ENCODE measurements around the gene LCN15. TPM values are rescaled to one million over a fixed set of nuclear protein-coding genes. Genes with fewer than 3 reads are reported as not detected.
"Not testable (repeated sequence)": the region's sequence is repeated elsewhere in the genome, so short reads cannot be mapped to it uniquely, and the experiment has no call there.

LCN15 gene
- total RNA-seq, 2 experiments from 2014 or later = not detected

- H3K36me3 Mint-ChIP-seq (ENCODE audit: low read depth); H3K27ac Mint-ChIP-seq; H3K9me3 Mint-ChIP-seq (ENCODE audit: low read depth); POLR2A ChIA-PET; DNase-seq; H3K27me3 Mint-ChIP-seq; ATAC-seq; H3K4me3 Mint-ChIP-seq: not testable (repeated sequence)
- CTCF ChIA-PET = interaction anchor here (0.6 to 1.5 kb wide), 2 partner anchors 11 to 70 kb away, joined by 3 to 5 read pairs; no protein-coding TSS in a partner anchor
- intact Hi-C loops (cut with DNase I, micrococcal nuclease) = loop anchor here in 1 of 2 experiments (10.0 kb wide), 1 partner anchor 688 kb away; the partner anchor contains the start of gene TMEM250
- peaks cover 22% of the 10 kb centered on the region for H3K4me1 Mint-ChIP-seq
These were observed 38.8 kb upstream of the LCN15 start for GRCh38 chr9:136803009-136803550.

GRCh38 chr9:136802321-136802720 is 38.0 kb upstream of the LCN15 start:
- no peaks in the 10 kb centered on the region for H3K9me3 Mint-ChIP-seq (ENCODE audit: low read depth)
- ChIA-PET POLR2A (no interaction called here), CTCF (interaction anchor here (0.6 to 1.5 kb wide), 4 partner anchors 10 to 805 kb away, joined by 3 to 5 read pairs (median 3); no protein-coding TSS in a partner anchor)
- peaks cover 4% of the 10 kb centered on the region for H3K27me3 Mint-ChIP-seq
- H3K36me3 Mint-ChIP-seq (ENCODE audit: low read depth) = peaks cover 2% of the 10 kb centered on the region
- no peak overlapping the region for H3K27ac Mint-ChIP-seq
- no peak overlapping the region for H3K4me3 Mint-ChIP-seq
- ATAC-seq (no peak), DNase-seq (no peak)
- intact Hi-C loops (cut with DNase I, micrococcal nuclease) = loop anchor here in 1 of 2 experiments (10.0 kb wide), 1 partner anchor 688 kb away; the partner anchor contains the start of gene TMEM250
- H3K4me1 Mint-ChIP-seq = peaks cover 22% of the 10 kb centered on the region

DNA sequence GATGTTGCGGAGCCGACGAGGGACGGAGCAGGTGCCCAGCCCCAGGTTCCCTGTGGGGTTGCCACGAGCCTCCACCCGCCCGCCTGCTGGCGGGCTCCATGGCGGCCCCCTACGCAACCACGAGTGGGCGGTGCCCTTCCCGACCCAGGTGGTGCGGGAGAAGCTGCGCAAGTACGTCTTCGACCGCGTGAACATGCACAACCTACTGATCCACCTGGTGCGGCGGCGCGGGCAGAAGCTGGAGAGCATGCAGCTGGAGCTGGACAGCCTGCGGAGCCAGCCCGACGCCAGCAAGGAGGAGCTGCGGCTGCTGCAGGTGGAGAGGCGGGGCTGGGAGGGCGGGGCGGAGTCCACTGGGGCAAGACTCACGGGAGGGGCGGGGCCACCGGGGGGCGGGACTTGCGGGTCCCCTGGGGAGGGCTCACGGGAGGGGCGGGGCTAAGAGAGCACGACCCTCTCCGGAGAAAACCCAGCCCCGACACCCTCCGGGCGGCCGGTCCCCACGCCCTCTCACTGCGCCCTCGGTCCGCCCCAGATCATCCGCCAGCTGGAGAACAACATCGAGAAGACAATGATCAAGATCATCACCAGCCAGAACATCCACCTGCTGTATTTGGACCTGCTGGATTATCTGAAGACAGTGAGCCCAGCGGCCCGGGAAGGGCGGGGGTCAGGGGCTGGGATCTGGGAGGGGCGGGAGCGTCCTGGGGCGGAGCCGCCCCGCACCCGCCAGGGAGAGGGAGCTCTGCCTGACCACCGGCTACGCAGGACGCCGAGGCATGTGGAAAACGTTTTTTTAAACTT is 35.7 kb upstream of the LCN15 start:
- no peaks in the 10 kb centered on the region for H3K9me3 Mint-ChIP-seq (ENCODE audit: low read depth)
- no peaks in the 10 kb centered on the region for H3K36me3 Mint-ChIP-seq (ENCODE audit: low read depth)
- ATAC-seq (peak; percentile 79), DNase-seq (peak; percentile 95)
- ChIA-PET CTCF (interaction anchor here (0.6 to 0.9 kb wide), 8 partner anchors 12 to 269 kb away, joined by 3 to 5 read pairs (median 3); no protein-coding TSS in a partner anchor), POLR2A (interaction anchor here (1.0 kb wide), 1 partner anchor 9 kb away, joined by 3 read pairs; the partner anchor contains the start of gene TMEM141)
- H3K4me1 Mint-ChIP-seq = peaks cover 21% of the 10 kb centered on the region
- H3K27ac Mint-ChIP-seq = no peak overlapping the region
- intact Hi-C loops (cut with DNase I, micrococcal nuclease) = loop anchor here (1.0 to 10.0 kb wide), 6 partner anchors 9 to 685 kb away; partner anchors contain the start of genes TMEM141 (in 2 of the 2), PHPT1 (in 1 of the 2), QSOX2 (in 1 of the 2) and TMEM250 (in 1 of the 2)
- peaks cover 4% of the 10 kb centered on the region for H3K27me3 Mint-ChIP-seq
- H3K4me3 Mint-ChIP-seq = peak overlapping the region; percentile 72

- peaks cover 21% of the 10 kb centered on the region for H3K4me1 Mint-ChIP-seq
- peak overlapping the region; percentile 72 for H3K4me3 Mint-ChIP-seq
- DNase-seq (peak; percentile 22), ATAC-seq (no peak)
- ChIA-PET CTCF (interaction anchor here (0.6 kb wide), 1 partner anchor 99 kb away, joined by 3 read pairs; no protein-coding TSS in a partner anchor), POLR2A (no interaction called here)
- H3K9me3 Mint-ChIP-seq (ENCODE audit: low read depth) = no peaks in the 10 kb centered on the region
- H3K36me3 Mint-ChIP-seq (ENCODE audit: low read depth) = no peaks in the 10 kb centered on the region
- intact Hi-C loops (cut with DNase I, micrococcal nuclease) = loop anchor here in 1 of 2 experiments (10.0 kb wide), 1 partner anchor 554 kb away; the partner anchor contains the start of gene QSOX2
- H3K27me3 Mint-ChIP-seq = peaks cover 4% of the 10 kb centered on the region
- H3K27ac Mint-ChIP-seq = no peak overlapping the region
These were observed 34.9 kb upstream of the LCN15 start for GRCh38 chr9:136799079-136799853.

DNA sequence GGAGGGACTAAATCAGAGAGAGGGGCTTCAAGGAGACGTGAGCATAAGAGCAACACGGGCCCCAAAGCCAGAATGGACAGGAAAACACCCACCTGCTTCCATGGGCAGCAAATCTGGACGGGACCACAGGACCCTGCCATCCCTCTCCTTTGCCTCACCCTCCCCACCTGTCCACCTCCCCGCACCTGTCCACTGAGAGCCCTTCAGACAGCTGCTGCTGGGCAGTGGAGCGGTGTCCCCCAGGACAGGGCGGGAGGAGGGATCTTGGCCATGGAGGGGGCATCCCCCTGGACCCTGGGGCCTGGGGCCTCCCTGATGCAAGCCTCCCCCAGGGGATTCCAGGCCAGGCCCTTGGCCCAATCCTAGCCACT is 34.4 kb upstream of the LCN15 start:
- intact Hi-C loops (cut with DNase I, micrococcal nuclease) = loop anchor here in 1 of 2 experiments (10.0 kb wide), 1 partner anchor 554 kb away; the partner anchor contains the start of gene QSOX2
- DNase-seq (no peak), ATAC-seq (no peak)
- Mint-ChIP-seq H3K27me3 (peaks cover 4% of the 10 kb centered on the region), H3K27ac (no peak overlapping the region), H3K4me1 (peaks cover 21% of the 10 kb centered on the region), H3K9me3 (ENCODE audit: low read depth) (no peaks in the 10 kb centered on the region), H3K4me3 (no peak overlapping the region), H3K36me3 (ENCODE audit: low read depth) (no peaks in the 10 kb centered on the region)
- ChIA-PET POLR2A (no interaction called here), CTCF (no interaction called here)

- intact Hi-C loops (cut with DNase I, micrococcal nuclease) = loop anchor here in 1 of 2 experiments (10.0 kb wide), 1 partner anchor 552 kb away; the partner anchor contains the start of gene QSOX2
- H3K36me3 Mint-ChIP-seq (ENCODE audit: low read depth); H3K9me3 Mint-ChIP-seq (ENCODE audit: low read depth); H3K27me3 Mint-ChIP-seq; H3K4me3 Mint-ChIP-seq; ATAC-seq; POLR2A ChIA-PET; H3K27ac Mint-ChIP-seq; CTCF ChIA-PET; DNase-seq: not testable (repeated sequence)
- peaks cover 27% of the 10 kb centered on the region for H3K4me1 Mint-ChIP-seq
These were observed 32.5 kb upstream of the LCN15 start for GRCh38 chr9:136796775-136797347.

DNA sequence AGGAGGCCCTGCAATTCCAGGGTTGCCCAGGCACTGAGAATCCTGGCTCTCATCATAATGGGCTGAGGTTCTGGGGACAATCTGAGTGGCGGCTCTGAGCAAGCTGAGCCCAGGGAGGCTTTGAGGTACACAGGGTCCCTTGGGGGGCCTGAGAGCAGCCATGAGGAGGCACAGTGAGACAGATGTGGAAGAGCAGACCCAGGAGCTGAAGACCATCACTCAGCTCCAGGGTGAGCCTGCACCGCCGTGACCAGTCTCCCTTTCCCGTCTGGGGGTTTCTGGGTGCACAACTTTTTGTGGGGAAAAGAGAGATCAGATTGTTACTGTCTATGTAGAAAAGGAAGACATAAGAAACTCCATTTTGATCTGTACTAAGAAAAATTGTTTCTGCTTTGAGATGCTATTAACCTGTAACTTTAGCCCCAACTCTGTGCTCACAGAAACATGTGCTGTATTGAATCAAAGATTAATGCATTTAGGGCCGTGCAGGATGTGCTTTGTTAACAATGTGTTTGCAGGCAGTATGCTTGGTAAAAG is 32.0 kb upstream of the LCN15 start, which contains the start of gene CCDC183:
CCDC183 (plus strand) TSS at position 101 of the 537 bp plus-strand sequence; CDS start at position 161, 60 bp downstream.
- intact Hi-C loops (cut with DNase I, micrococcal nuclease) = loop anchor here in 1 of 2 experiments (10.0 kb wide), 1 partner anchor 552 kb away; the partner anchor contains the start of gene QSOX2
- POLR2A ChIA-PET = no interaction called here
- no peak within 1 kb of the TSS for H3K27ac Mint-ChIP-seq
- no peaks in the 10 kb centered on the region for H3K36me3 Mint-ChIP-seq (ENCODE audit: low read depth)
- peaks cover 26% of the 10 kb centered on the region for H3K4me1 Mint-ChIP-seq
- H3K27me3 Mint-ChIP-seq = peaks cover 1% of the 10 kb centered on the region
- ATAC-seq = no peak
- H3K9me3 Mint-ChIP-seq (ENCODE audit: low read depth) = no peaks in the 10 kb centered on the region
- no peak within 1 kb of the TSS for H3K4me3 Mint-ChIP-seq
- CTCF ChIA-PET = no interaction called here
- no peak for DNase-seq

DNA sequence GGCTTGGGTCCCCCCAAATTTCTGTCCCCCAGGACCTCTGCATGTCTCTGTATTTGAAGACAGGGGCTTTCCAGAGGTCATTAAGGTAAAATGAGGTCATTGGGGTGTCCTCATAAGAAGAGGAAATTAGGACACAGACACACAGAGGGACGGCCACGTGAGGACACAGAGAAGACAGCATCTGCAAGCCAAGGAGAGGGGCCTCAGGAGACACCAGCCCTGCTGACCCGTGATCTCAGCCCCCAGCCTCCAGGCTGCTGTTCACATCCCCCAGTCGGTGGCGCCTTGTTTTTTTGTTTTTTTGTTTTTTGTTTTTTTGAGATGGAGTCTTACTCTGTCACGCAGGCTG is 30.7 kb upstream of the LCN15 start:
- H3K4me3 Mint-ChIP-seq = no peak overlapping the region
- intact Hi-C loops (cut with DNase I, micrococcal nuclease) = loop anchor here (5.0 to 10.0 kb wide), 3 partner anchors 92 to 550 kb away; partner anchors contain the start of genes QSOX2 (in 1 of the 2) and TRAF2 (in 1 of the 2)
- H3K4me1 Mint-ChIP-seq = peaks cover 19% of the 10 kb centered on the region
- ChIA-PET POLR2A (no interaction called here), CTCF (no interaction called here)
- H3K27ac Mint-ChIP-seq = no peak overlapping the region
- H3K36me3 Mint-ChIP-seq (ENCODE audit: low read depth) = no peaks in the 10 kb centered on the region
- DNase-seq (no peak), ATAC-seq (no peak)
- H3K9me3 Mint-ChIP-seq (ENCODE audit: low read depth) = no peaks in the 10 kb centered on the region
- H3K27me3 Mint-ChIP-seq = no peaks in the 10 kb centered on the region

- H3K27me3 Mint-ChIP-seq = no peaks in the 10 kb centered on the region
- H3K27ac Mint-ChIP-seq = no peak overlapping the region
- ChIA-PET CTCF (interaction anchor here (0.7 to 1.5 kb wide), 4 partner anchors 12 to 241 kb away, joined by 3 to 8 read pairs (median 4); partner anchors contain the start of gene RABL6), POLR2A (no interaction called here)
- ATAC-seq (no peak), DNase-seq (no peak)
- intact Hi-C loops (cut with DNase I, micrococcal nuclease) = loop anchor here (5.0 to 10.0 kb wide), 3 partner anchors 93 to 550 kb away; partner anchors contain the start of genes QSOX2 (in 1 of the 2) and TRAF2 (in 1 of the 2)
- peaks cover 19% of the 10 kb centered on the region for H3K4me1 Mint-ChIP-seq
- no peaks in the 10 kb centered on the region for H3K36me3 Mint-ChIP-seq (ENCODE audit: low read depth)
- H3K9me3 Mint-ChIP-seq (ENCODE audit: low read depth) = no peaks in the 10 kb centered on the region
- H3K4me3 Mint-ChIP-seq = no peak overlapping the region
These were observed 30.1 kb upstream of the LCN15 start for GRCh38 chr9:136794281-136794999.

All from activated CD4-positive, alpha-beta T cell treated with anti-CD3 and anti-CD28 coated beads for 36 hours (primary cell).